GM23248 (cell line): ENCODE measurements around the gene PRRC1. TPM values are rescaled to one million over a fixed set of nuclear protein-coding genes. Genes with fewer than 3 reads are reported as not detected.

Experiments used
- DNase-seq: peaks from one replicate; pipeline ENCODE4 v3.0.0-alpha.2; 2015
- H2AFZ ChIP-seq: fragments of 200-600 bp; sonication (generic); 2 replicates; pipeline ENCODE4 v1.6.1; 2016; ENCODE audit warnings: antibody characterized with exemption
- H3F3A ChIP-seq: fragments of 200-600 bp; sonication (generic); 2 replicates; pipeline ENCODE4 v1.6.1; 2016; ENCODE audit warnings: mild to moderate bottlenecking, antibody characterized with exemption, mixed run types; ENCODE audit not compliant: insufficient read depth
- H3K27ac ChIP-seq: fragments of 200-600 bp; sonication (generic); 2 replicates; pipeline ENCODE4 v1.5.1; 2016; ENCODE audit warnings: mild to moderate bottlenecking
- H3K27me3 ChIP-seq: fragments of 200-600 bp; sonication (generic); replicated peaks from 2 replicates; pipeline ENCODE4 v1.6.1; 2016; ENCODE audit warnings: mild to moderate bottlenecking; ENCODE audit not compliant: insufficient read depth
- H3K36me3 ChIP-seq: fragments of 200-600 bp; sonication (generic); 2 replicates; pipeline ENCODE4 v1.6.1; 2016; ENCODE audit warnings: low read depth, mild to moderate bottlenecking
- H3K4me1 ChIP-seq: fragments of 200-600 bp; sonication (generic); 2 replicates; pipeline ENCODE4 v1.6.1; 2016; ENCODE audit warnings: mild to moderate bottlenecking; ENCODE audit not compliant: insufficient read depth
- H3K4me2 ChIP-seq: fragments of 200-600 bp; sonication (generic); one replicate; pipeline ENCODE4 v1.6.1; 2016; ENCODE audit warnings: mild to moderate bottlenecking; ENCODE audit not compliant: unreplicated experiment
- H3K4me3 ChIP-seq: fragments of 200-600 bp; sonication (generic); 2 replicates; pipeline ENCODE4 v1.5.1; 2016; ENCODE audit warnings: mild to moderate bottlenecking
- H3K79me2 ChIP-seq: fragments of 200-600 bp; sonication (generic); 2 replicates; pipeline ENCODE4 v1.6.1; 2016; ENCODE audit warnings: mild to moderate bottlenecking; ENCODE audit not compliant: insufficient read depth
- H3K9ac ChIP-seq: fragments of 200-600 bp; sonication (generic); 2 replicates; pipeline ENCODE4 v1.6.1; 2016; ENCODE audit warnings: mild to moderate bottlenecking
- H3K9me2 ChIP-seq: fragments of 200-600 bp; sonication (generic); 2 replicates; pipeline ENCODE4 v1.6.1; 2016; ENCODE audit warnings: mixed run types, mild to moderate bottlenecking, moderate library complexity; ENCODE audit not compliant: insufficient read depth
- H3K9me3 ChIP-seq: fragments of 200-600 bp; sonication (generic); one replicate; pipeline ENCODE4 v1.6.1; 2017; ENCODE audit warnings: low read depth
- H4K20me1 ChIP-seq: fragments of 200-600 bp; sonication (generic); 2 replicates; pipeline ENCODE4 v1.6.0; 2016; ENCODE audit not compliant: insufficient read depth
- EZH2 ChIP-seq: fragments of 200-600 bp; sonication (generic); IDR thresholded peaks from 2 replicates; pipeline ENCODE4 v1.6.1; 2018; ENCODE audit warnings: antibody characterized with exemption, mild to moderate bottlenecking; ENCODE audit not compliant: insufficient read depth, poor library complexity, severe bottlenecking
- EZH2phosphoT487 ChIP-seq: fragments of 200-600 bp; sonication (generic); IDR thresholded peaks from 2 replicates; pipeline ENCODE4 v1.6.1; 2018; ENCODE audit warnings: antibody characterized with exemption, moderate library complexity, mild to moderate bottlenecking, low read depth; ENCODE audit not compliant: insufficient read depth
- WGBS, 2 experiments: methylation state at CpG; one replicate each; pipeline ENCODE4 v1.1.6; 2015 to 2017; ENCODE audit warnings: low lambda C conversion rate in 2 of 2, low coverage in 1 of 2; ENCODE audit errors: missing lambda C conversion rate in 2 of 2; 5-methylcytosine and 5-hydroxymethylcytosine counted together
- in situ Hi-C: fragments of 300-500 bp; cut with MboI; formaldehyde crosslinking; loops from 2 replicates; pipeline ENCODE4 v1.15.0; 2020
- polyA plus RNA-seq: library from polyadenylated mRNA; unstranded; fragments of >200 nt; fragmentation: Nextera tagmentation; extraction: Ambion mirVana; gene quantifications from 2 replicates; pipeline ENCODE4 v1.2.1, GENCODE V29; 2016
- total RNA-seq: library from RNA; depleted of rRNA; stranded (reverse); fragments of >200 nt; shearing (Covaris generic); gene quantifications from 2 replicates; pipeline ENCODE4 v1.2.3, GENCODE V29; 2014

PRRC1 gene
- total and polyA plus RNA-seq, 2 experiments from 2014 or later, result 61.2 to 66.1 TPM

DNA sequence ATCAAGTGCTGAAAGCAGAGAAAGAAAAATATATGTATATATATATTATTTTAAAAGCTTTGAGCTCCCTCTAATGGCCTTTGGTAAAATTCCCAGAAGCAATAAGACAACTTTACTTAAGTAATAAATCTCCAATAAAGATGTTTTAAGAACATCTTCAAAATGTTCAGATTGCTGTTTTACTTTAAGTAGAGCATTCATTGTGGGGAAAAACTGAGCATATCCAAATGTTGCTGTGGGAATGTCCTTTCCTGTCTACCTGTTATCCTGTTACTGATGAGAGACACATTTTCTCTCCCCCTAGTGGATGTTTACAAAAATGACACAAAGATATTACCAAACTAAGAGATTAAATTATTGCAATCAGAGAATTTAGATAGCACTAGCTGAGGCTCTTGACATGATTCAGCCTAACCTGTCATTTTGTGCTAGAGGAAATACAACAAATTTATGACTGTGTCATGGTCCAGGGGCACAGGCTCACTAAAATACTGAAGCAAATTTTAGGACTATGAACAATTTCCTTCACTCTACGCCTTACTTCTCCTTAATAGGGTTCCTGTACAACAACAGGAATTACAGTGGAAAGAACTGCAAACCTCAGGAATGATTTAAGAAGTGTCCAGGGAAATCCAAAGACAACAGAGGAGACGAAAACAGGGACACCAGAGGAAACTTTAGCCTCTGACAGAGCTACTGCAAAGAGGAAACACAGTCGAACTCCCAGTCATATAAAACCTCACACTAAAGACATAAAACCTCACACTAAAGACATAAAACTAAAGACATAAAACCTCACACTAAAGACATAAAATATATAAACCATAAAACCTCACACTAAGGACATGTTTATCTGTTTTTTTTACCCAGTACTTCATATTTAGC lies 24.3 kb upstream of the PRRC1 start:
- WGBS, 2 experiments, result 53% methylated on average over 3 of the region's 3 CpGs
- in situ Hi-C loops, result no loop called here

GRCh38 chr5:127498548-127498947 lies 18.9 kb upstream of the PRRC1 start:
- no peaks in the 10 kb centered on the region for H3K9me3 ChIP-seq
- no peak overlapping the region for H2AFZ ChIP-seq
- no peaks in the 10 kb centered on the region for H3F3A ChIP-seq
- no peaks in the 10 kb centered on the region for H3K9me2 ChIP-seq
- H3K4me3 ChIP-seq, result no peak overlapping the region
- in situ Hi-C loops, result no loop called here
- no peaks in the 10 kb centered on the region for H4K20me1 ChIP-seq
- H3K4me2 ChIP-seq, result no peak overlapping the region
- DNase-seq, result no peak
- H3K36me3 ChIP-seq, result no peaks in the 10 kb centered on the region
- no peak overlapping the region for H3K27ac ChIP-seq
- peaks cover 36% of the 10 kb centered on the region for H3K27me3 ChIP-seq
- no peak overlapping the region for H3K9ac ChIP-seq
- WGBS, 2 experiments, result 72 to 83% methylated on average over 1 of the region's 1 CpG
- H3K79me2 ChIP-seq, result no peaks in the 10 kb centered on the region
- H3K4me1 ChIP-seq, result no peaks in the 10 kb centered on the region
- TF ChIP-seq EZH2 (no peak), EZH2phosphoT487 (no peak)

More for the DNA sequence above, 24.3 kb upstream of the PRRC1 start:
- TF ChIP-seq EZH2, result no peak
- no peak for TF ChIP-seq EZH2phosphoT487
- H3K4me2 ChIP-seq, result no peak overlapping the region
- no peaks in the 10 kb centered on the region for H3K36me3 ChIP-seq
- peaks cover 57% of the 10 kb centered on the region for H3K27me3 ChIP-seq
- no peak overlapping the region for H2AFZ ChIP-seq
- H3F3A ChIP-seq, result no peaks in the 10 kb centered on the region
- no peaks in the 10 kb centered on the region for H3K9me3 ChIP-seq
- no peak overlapping the region for H3K9ac ChIP-seq
- DNase-seq, result peak; percentile 72
- H3K9me2 ChIP-seq, result no peaks in the 10 kb centered on the region
- H3K4me3 ChIP-seq, result no peak overlapping the region
- H3K27ac ChIP-seq, result no peak overlapping the region
- no peaks in the 10 kb centered on the region for H4K20me1 ChIP-seq
- H3K79me2 ChIP-seq, result no peaks in the 10 kb centered on the region
- H3K4me1 ChIP-seq, result no peaks in the 10 kb centered on the region

DNA sequence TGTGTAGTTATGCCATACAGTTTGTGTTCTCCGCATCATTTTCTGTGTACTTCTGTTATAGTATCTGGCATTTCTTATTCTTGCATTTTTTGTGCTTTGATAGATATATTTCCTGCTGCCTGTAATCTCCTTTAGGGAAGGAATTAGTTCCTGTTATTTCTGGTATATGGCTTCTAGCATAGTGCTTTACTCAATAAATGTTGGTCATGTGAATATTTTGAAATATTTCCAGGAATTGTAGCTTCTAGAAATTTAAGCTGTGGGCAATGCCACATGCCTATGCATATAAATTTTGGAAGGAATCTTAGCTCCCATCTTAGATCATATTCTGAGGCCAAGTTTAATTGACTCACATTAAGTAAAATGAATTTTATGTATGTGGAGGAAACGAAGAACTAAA lies 11.5 kb upstream of the PRRC1 start:
- WGBS, 2 experiments, result 69 to 82% methylated on average over 2 of the region's 2 CpGs
- H3K4me2 ChIP-seq, result no peak overlapping the region
- H2AFZ ChIP-seq, result no peak overlapping the region
- DNase-seq, result no peak
- no peaks in the 10 kb centered on the region for H3F3A ChIP-seq
- H4K20me1 ChIP-seq, result no peaks in the 10 kb centered on the region
- H3K36me3 ChIP-seq, result no peaks in the 10 kb centered on the region
- H3K9me3 ChIP-seq, result no peaks in the 10 kb centered on the region
- H3K4me3 ChIP-seq, result no peak overlapping the region
- H3K9me2 ChIP-seq, result no peaks in the 10 kb centered on the region
- no peak overlapping the region for H3K27ac ChIP-seq
- TF ChIP-seq EZH2phosphoT487 (no peak), EZH2 (no peak)
- H3K9ac ChIP-seq, result no peak overlapping the region
- no peaks in the 10 kb centered on the region for H3K4me1 ChIP-seq
- H3K79me2 ChIP-seq, result no peaks in the 10 kb centered on the region
- in situ Hi-C loops, result no loop called here
- peaks cover 34% of the 10 kb centered on the region for H3K27me3 ChIP-seq

- no peak overlapping the region for H3K4me2 ChIP-seq
- no peaks in the 10 kb centered on the region for H3K9me3 ChIP-seq
- no peak overlapping the region for H3K9ac ChIP-seq
- no peaks in the 10 kb centered on the region for H3F3A ChIP-seq
- no peak overlapping the region for H3K4me3 ChIP-seq
- H3K4me1 ChIP-seq, result no peaks in the 10 kb centered on the region
- WGBS, 2 experiments, result 63 to 64% methylated on average over 6 of the region's 6 CpGs
- TF ChIP-seq EZH2phosphoT487 (no peak), EZH2 (no peak)
- no peak overlapping the region for H3K27ac ChIP-seq
- no peaks in the 10 kb centered on the region for H3K36me3 ChIP-seq
- no peaks in the 10 kb centered on the region for H3K9me2 ChIP-seq
- H2AFZ ChIP-seq, result no peak overlapping the region
- no peaks in the 10 kb centered on the region for H4K20me1 ChIP-seq
- in situ Hi-C loops, result no loop called here
- no peaks in the 10 kb centered on the region for H3K79me2 ChIP-seq
- no peak for DNase-seq
- peaks cover 37% of the 10 kb centered on the region for H3K27me3 ChIP-seq
These were observed 10.8 kb upstream of the PRRC1 start for GRCh38 chr5:127506616-127507015.
